H9 (cell line): ENCODE measurements around the gene TMEM151B. TPM values are rescaled to one million over a fixed set of nuclear protein-coding genes. Genes with fewer than 3 reads are reported as not detected.

Source experiments
- DNase-seq: peaks from one replicate; pipeline ENCODE4 v3.0.0-alpha.2; 2017
- H2AFZ ChIP-seq: one replicate; pipeline ENCODE4 v1.6.1; 2013; ENCODE audit warnings: mild to moderate bottlenecking, low read length, control low read depth, moderate library complexity
- H2AK5ac ChIP-seq: 2 replicates; pipeline ENCODE4 v1.6.1; 2013; ENCODE audit warnings: low read length, control low read depth, mixed read lengths; ENCODE audit not compliant: insufficient read length
- H2BK120ac ChIP-seq: one replicate; pipeline ENCODE4 v1.6.1; 2013; ENCODE audit warnings: low read depth, mild to moderate bottlenecking, low read length, control low read depth, inconsistent platforms; ENCODE audit not compliant: poor library complexity, severe bottlenecking
- H2BK12ac ChIP-seq: 2 replicates; pipeline ENCODE4 v1.6.1; 2013; ENCODE audit warnings: low read length, control low read depth, mixed read lengths, low read depth; ENCODE audit not compliant: insufficient read length
- H2BK15ac ChIP-seq: 2 replicates; pipeline ENCODE4 v1.6.1; 2013; ENCODE audit warnings: low read depth, low read length, control low read depth
- H2BK20ac ChIP-seq: one replicate; pipeline ENCODE4 v1.6.1; 2013; ENCODE audit warnings: low read depth, mild to moderate bottlenecking, low read length, control low read depth, inconsistent platforms; ENCODE audit not compliant: poor library complexity, severe bottlenecking
- H2BK5ac ChIP-seq: 2 replicates; pipeline ENCODE4 v1.6.1; 2013; ENCODE audit warnings: low read length, control low read depth, mixed read lengths; ENCODE audit not compliant: insufficient read length
- H3K14ac ChIP-seq: 2 replicates; pipeline ENCODE4 v1.6.1; 2013; ENCODE audit warnings: low read length, control low read depth; ENCODE audit not compliant: insufficient read depth
- H3K18ac ChIP-seq: 2 replicates; pipeline ENCODE4 v1.6.1; 2013; ENCODE audit warnings: low read depth, mild to moderate bottlenecking, mixed read lengths, low read length, control low read depth; ENCODE audit not compliant: insufficient read length
- H3K23ac ChIP-seq: 2 replicates; pipeline ENCODE4 v1.6.1; 2013; ENCODE audit warnings: low read length, control low read depth, mixed read lengths, low read depth; ENCODE audit not compliant: insufficient read length
- H3K23me2 ChIP-seq: 2 replicates; pipeline ENCODE4 v1.6.1; 2013; ENCODE audit warnings: low read depth, mild to moderate bottlenecking, mixed read lengths, low read length, control low read depth; ENCODE audit not compliant: insufficient read length, poor library complexity, severe bottlenecking
- H3K27ac ChIP-seq: 2 replicates; pipeline ENCODE4 v1.5.1; 2013; ENCODE audit warnings: low read length, control low read depth, mixed read lengths, low read depth; ENCODE audit not compliant: insufficient read length
- H3K27me3 ChIP-seq: 2 replicates; pipeline ENCODE4 v1.6.1; 2013; ENCODE audit warnings: low read length, control low read depth, inconsistent platforms; ENCODE audit not compliant: insufficient read depth
- H3K4ac ChIP-seq: 2 replicates; pipeline ENCODE4 v1.6.1; 2013; ENCODE audit warnings: low read depth, mild to moderate bottlenecking, control low read depth, inconsistent platforms, low read length, moderate library complexity
- H3K4me1 ChIP-seq: 2 replicates; pipeline ENCODE4 v1.6.1; 2013; ENCODE audit warnings: low read length, control low read depth, inconsistent platforms; ENCODE audit not compliant: insufficient read depth
- H3K4me2 ChIP-seq: 2 replicates; pipeline ENCODE4 v1.6.1; 2013; ENCODE audit warnings: low read length, control low read depth, mixed read lengths; ENCODE audit not compliant: insufficient read length, insufficient read depth
- H3K56ac ChIP-seq: 2 replicates; pipeline ENCODE4 v1.6.1; 2013; ENCODE audit warnings: low read depth, mild to moderate bottlenecking, mixed read lengths, low read length, control low read depth; ENCODE audit not compliant: insufficient read length
- H3K79me1 ChIP-seq: 2 replicates; pipeline ENCODE4 v1.6.1; 2013; ENCODE audit warnings: low read depth, mild to moderate bottlenecking, moderate library complexity, low read length, control low read depth, inconsistent platforms; ENCODE audit not compliant: insufficient read depth, poor library complexity, severe bottlenecking
- H3K79me2 ChIP-seq: 2 replicates; pipeline ENCODE4 v1.6.1; 2013; ENCODE audit warnings: low read length, control low read depth, inconsistent platforms; ENCODE audit not compliant: insufficient read depth
- H3K9ac ChIP-seq: 2 replicates; pipeline ENCODE4 v1.6.1; 2013; ENCODE audit warnings: low read length, control low read depth, mixed read lengths; ENCODE audit not compliant: insufficient read length; ENCODE audit errors: extremely low read depth
- H3K9me3 ChIP-seq: one replicate; pipeline ENCODE4 v1.6.1; 2013; ENCODE audit warnings: low read depth, low read length, inconsistent platforms; ENCODE audit not compliant: control insufficient read depth
- H3T11ph ChIP-seq: one replicate; pipeline ENCODE4 v1.6.1; 2013; ENCODE audit warnings: mild to moderate bottlenecking, low read length, control low read depth, inconsistent platforms
- H4K20me1 ChIP-seq: one replicate; pipeline ENCODE4 v1.6.1; 2013; ENCODE audit not compliant: control insufficient read depth, insufficient read length, insufficient read depth
- H4K5ac ChIP-seq: 2 replicates; pipeline ENCODE4 v1.6.1; 2013; ENCODE audit warnings: low read depth, mild to moderate bottlenecking, mixed read lengths, low read length, control low read depth; ENCODE audit not compliant: insufficient read length
- H4K8ac ChIP-seq: replicated peaks from 2 replicates; pipeline ENCODE4 v1.6.1; 2013; ENCODE audit warnings: low read length, control low read depth, mixed read lengths, low read depth; ENCODE audit not compliant: insufficient read length
- H4K91ac ChIP-seq: 2 replicates; pipeline ENCODE4 v1.6.1; 2013; ENCODE audit warnings: low read depth, mild to moderate bottlenecking, moderate library complexity, mixed read lengths, low read length, control low read depth; ENCODE audit not compliant: insufficient read length
- H3K27ac Mint-ChIP-seq, 3 experiments: 2 replicates in 2 of 3; 3 replicates in 1 of 3; pipeline ENCODE4 v1.8.0; 2020 to 2021; ENCODE audit warnings: mixed read lengths in 3 of 3, mild to moderate bottlenecking in 1 of 3, moderate library complexity in 1 of 3
- H3K27me3 Mint-ChIP-seq: 2 replicates; pipeline ENCODE4 v1.8.0; 2021; ENCODE audit warnings: low read depth, mild to moderate bottlenecking, moderate library complexity, mixed read lengths
- H3K36me3 Mint-ChIP-seq, 3 experiments: 2 replicates in 2 of 3; 3 replicates in 1 of 3; pipeline ENCODE4 v1.8.0; 2020 to 2021; ENCODE audit warnings: low read depth in 3 of 3, mixed read lengths in 3 of 3; ENCODE audit not compliant: insufficient read depth in 1 of 3
- H3K4me1 Mint-ChIP-seq, 2 experiments: 2 replicates each; pipeline ENCODE4 v1.8.0; 2020; ENCODE audit warnings: mixed read lengths in 2 of 2
- H3K4me3 Mint-ChIP-seq, 2 experiments: 2 replicates in 1 of 2; 3 replicates in 1 of 2; pipeline ENCODE4 v1.8.0; 2020 to 2021; ENCODE audit warnings: mild to moderate bottlenecking in 2 of 2, mixed read lengths in 2 of 2, moderate library complexity in 1 of 2
- H3K9me3 Mint-ChIP-seq, 2 experiments: 2 replicates in 1 of 2; 3 replicates in 1 of 2; pipeline ENCODE4 v1.8.0; 2020; ENCODE audit warnings: mild to moderate bottlenecking in 2 of 2, mixed read lengths in 2 of 2, moderate library complexity in 1 of 2
- WGBS: extraction: QIAGEN DNeasy Blood & Tissue Kit; methylation state at CpG from one replicate; pipeline ENCODE4 v1.1.7; 2013; ENCODE audit warnings: missing lambda C conversion rate, low lambda C conversion rate, mixed read lengths; ENCODE audit not compliant: insufficient read length; ENCODE audit errors: extremely low coverage; 5-methylcytosine and 5-hydroxymethylcytosine counted together
- total RNA-seq: library from RNA; stranded (reverse); gene quantifications from 2 replicates; pipeline ENCODE4 v1.2.1, GENCODE V29; 2021
- TF ChIP-seq, protein P1 (sequence below): fragments of 200-600 bp; sonication (generic); conservative IDR thresholded peaks from 3 replicates; pipeline ENCODE4 v1.8.0; 2021; ENCODE audit warnings: antibody characterized with exemption, mild to moderate bottlenecking

The TMEM151B gene
- total RNA-seq, 1 experiment from 2014 or later: 2.4 TPM

DNA sequence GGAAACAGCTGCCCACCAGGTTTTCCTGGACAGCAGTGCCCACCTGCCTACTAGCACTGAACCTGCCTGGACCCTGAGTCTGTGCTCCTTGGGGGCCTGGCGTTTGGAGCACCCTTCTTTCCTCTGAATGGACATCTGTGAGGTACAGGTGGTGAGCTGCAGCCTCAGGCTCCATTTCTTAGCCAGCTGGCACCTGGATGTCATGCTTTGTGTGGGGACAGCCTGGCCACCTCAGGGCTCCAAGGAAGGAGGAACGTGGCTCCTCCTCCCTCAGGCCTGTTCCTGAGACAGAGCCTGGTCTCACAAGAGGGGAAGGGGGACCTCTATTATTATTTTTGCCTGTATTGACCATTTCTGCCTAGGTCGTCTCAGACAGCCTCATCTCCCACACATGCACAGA lies 8.1 kb downstream of the TMEM151B start:
- no peak overlapping the region for H3K14ac ChIP-seq
- H3K4me2 ChIP-seq: no peak overlapping the region
- Mint-ChIP-seq H3K27ac (no peak overlapping the region), H3K27me3 (peaks cover 23% of the 10 kb centered on the region), H3K36me3 (no peaks in the 10 kb centered on the region; a peak in 1 of 7 replicates), H3K4me3 (no peak overlapping the region), H3K9me3 (no peaks in the 10 kb centered on the region), H3K4me1 (peaks cover 5% of the 10 kb centered on the region in 2 experiments)
- H2BK15ac ChIP-seq: no peak overlapping the region
- H4K91ac ChIP-seq: no peak overlapping the region
- H3K27ac ChIP-seq: no peak overlapping the region
- H3K79me2 ChIP-seq: no peaks in the 10 kb centered on the region
- no peaks in the 10 kb centered on the region; the same call in 1 of the 2 replicates for H3K4me1 ChIP-seq
- no peaks in the 10 kb centered on the region for H3K79me1 ChIP-seq
- no peak overlapping the region for H2BK20ac ChIP-seq
- no peak overlapping the region for H2BK5ac ChIP-seq
- H3K4ac ChIP-seq: no peak overlapping the region
- H4K8ac ChIP-seq: no peak overlapping the region
- no peaks in the 10 kb centered on the region for H3K23me2 ChIP-seq
- H4K5ac ChIP-seq: no peak overlapping the region
- no peak overlapping the region for H3K23ac ChIP-seq
- H2BK120ac ChIP-seq: no peak overlapping the region
- no peak overlapping the region for H2AK5ac ChIP-seq
- no peak overlapping the region for H2AFZ ChIP-seq
- TF ChIP-seq, protein P1, sequence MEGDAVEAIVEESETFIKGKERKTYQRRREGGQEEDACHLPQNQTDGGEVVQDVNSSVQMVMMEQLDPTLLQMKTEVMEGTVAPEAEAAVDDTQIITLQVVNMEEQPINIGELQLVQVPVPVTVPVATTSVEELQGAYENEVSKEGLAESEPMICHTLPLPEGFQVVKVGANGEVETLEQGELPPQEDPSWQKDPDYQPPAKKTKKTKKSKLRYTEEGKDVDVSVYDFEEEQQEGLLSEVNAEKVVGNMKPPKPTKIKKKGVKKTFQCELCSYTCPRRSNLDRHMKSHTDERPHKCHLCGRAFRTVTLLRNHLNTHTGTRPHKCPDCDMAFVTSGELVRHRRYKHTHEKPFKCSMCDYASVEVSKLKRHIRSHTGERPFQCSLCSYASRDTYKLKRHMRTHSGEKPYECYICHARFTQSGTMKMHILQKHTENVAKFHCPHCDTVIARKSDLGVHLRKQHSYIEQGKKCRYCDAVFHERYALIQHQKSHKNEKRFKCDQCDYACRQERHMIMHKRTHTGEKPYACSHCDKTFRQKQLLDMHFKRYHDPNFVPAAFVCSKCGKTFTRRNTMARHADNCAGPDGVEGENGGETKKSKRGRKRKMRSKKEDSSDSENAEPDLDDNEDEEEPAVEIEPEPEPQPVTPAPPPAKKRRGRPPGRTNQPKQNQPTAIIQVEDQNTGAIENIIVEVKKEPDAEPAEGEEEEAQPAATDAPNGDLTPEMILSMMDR: no peak
- H3K18ac ChIP-seq: no peak overlapping the region
- no peak overlapping the region for H3K9ac ChIP-seq
- no peak overlapping the region for H3T11ph ChIP-seq
- H3K27me3 ChIP-seq: no peaks in the 10 kb centered on the region
- DNase-seq: no peak
- H4K20me1 ChIP-seq: peaks cover 3% of the 10 kb centered on the region
- H3K9me3 ChIP-seq: no peaks in the 10 kb centered on the region
- no peak overlapping the region for H3K56ac ChIP-seq
- WGBS: no CpG with 5 or more reads among the region's 3 CpGs
- no peak overlapping the region for H2BK12ac ChIP-seq
